NB4 (cell line): ENCODE measurements around the gene KIF12.

Experiments
- DNase-seq: peaks from one replicate; pipeline ENCODE4 v3.0.0; 2010; ENCODE audit warnings: low read depth
- H3K4me3 ChIP-seq: one replicate; pipeline ENCODE4 v1.5.1; 2011; ENCODE audit warnings: mild to moderate bottlenecking, low read depth, low read length, moderate library complexity
- CTCF ChIP-seq: IDR thresholded peaks from one replicate; pipeline ENCODE4 v1.5.1; 2012; ENCODE audit warnings: low read depth, low read length
- MAX ChIP-seq: IDR thresholded peaks from 2 replicates; pipeline ENCODE4 v1.6.1; 2011; ENCODE audit warnings: low read depth, low read length
- MYC ChIP-seq: IDR thresholded peaks from 2 replicates; pipeline ENCODE4 v1.6.1; 2011; ENCODE audit warnings: low read depth, low read length
- POLR2A ChIP-seq: IDR thresholded peaks from 2 replicates; pipeline ENCODE4 v1.6.1; 2011; ENCODE audit warnings: mild to moderate bottlenecking; ENCODE audit not compliant: insufficient read length; ENCODE audit errors: extremely low read depth

KIF12 gene

GRCh38 chr9:114071197-114071795, 27.8 kb downstream of the KIF12 start:
- H3K4me3 ChIP-seq, result no peak overlapping the region
- no peak for TF ChIP-seq MAX
- no peak for TF ChIP-seq CTCF
- TF ChIP-seq MYC, result no peak
- no peak for TF ChIP-seq POLR2A
- no peak for DNase-seq

GRCh38 chr9:114070188-114071103, 28.6 kb downstream of the KIF12 start:
- H3K4me3 ChIP-seq, result no peak overlapping the region
- no peak for DNase-seq
- TF ChIP-seq POLR2A (no peak), MYC (no peak), MAX (no peak), CTCF (no peak)

GRCh38 chr9:114069476-114070187, 29.5 kb downstream of the KIF12 start:
- TF ChIP-seq POLR2A (no peak), MYC (no peak), MAX (no peak), CTCF (no peak)
- no peak for DNase-seq
- H3K4me3 ChIP-seq, result no peak overlapping the region

- no peak overlapping the region for H3K4me3 ChIP-seq
- TF ChIP-seq POLR2A (no peak), MYC (no peak), CTCF (no peak), MAX (no peak)
- no peak for DNase-seq
Observed at GRCh38 chr9:114065304-114065703, 33.8 kb downstream of the KIF12 start.

- TF ChIP-seq MYC (no peak), POLR2A (no peak), MAX (no peak), CTCF (no peak)
- DNase-seq, result peak; percentile 16
- no peak overlapping the region for H3K4me3 ChIP-seq
Observed at GRCh38 chr9:114061830-114062474, 37.1 kb downstream of the KIF12 start.
